ENCODE data around the gene RESP18.

DNA sequence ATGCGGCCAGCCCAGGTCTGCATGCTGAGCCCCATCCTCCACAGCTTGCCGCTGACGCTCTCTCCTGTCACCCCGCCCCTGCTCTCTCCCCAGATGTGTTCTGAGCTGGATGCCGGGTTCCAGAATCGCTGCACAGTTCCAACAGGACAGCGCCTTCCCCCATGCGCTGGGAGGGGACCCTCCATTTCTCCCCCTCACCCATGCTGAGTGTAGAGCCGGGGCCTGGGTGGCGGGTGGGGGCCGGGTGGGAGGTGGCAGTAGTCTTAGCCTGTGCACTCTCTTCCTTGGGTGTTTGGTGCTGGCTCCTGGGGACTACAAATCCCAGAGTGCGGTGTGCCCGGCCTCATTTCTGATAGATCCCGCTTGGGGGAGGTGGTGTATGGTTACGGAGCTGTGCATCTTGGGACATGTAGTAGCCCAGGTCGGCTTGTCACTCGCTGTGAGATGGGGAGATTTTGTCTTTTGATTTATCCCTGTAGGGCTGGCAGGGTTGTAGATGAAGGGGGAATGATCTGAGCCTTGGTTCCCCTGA is 46.6 kb downstream of the RESP18 start:
- TF ChIP-seq RFX5 (IDR thresholded peaks at IDR 0.05; ENCODE audit: low read depth, low read length): no peak
- TF ChIP-seq, protein P1, sequence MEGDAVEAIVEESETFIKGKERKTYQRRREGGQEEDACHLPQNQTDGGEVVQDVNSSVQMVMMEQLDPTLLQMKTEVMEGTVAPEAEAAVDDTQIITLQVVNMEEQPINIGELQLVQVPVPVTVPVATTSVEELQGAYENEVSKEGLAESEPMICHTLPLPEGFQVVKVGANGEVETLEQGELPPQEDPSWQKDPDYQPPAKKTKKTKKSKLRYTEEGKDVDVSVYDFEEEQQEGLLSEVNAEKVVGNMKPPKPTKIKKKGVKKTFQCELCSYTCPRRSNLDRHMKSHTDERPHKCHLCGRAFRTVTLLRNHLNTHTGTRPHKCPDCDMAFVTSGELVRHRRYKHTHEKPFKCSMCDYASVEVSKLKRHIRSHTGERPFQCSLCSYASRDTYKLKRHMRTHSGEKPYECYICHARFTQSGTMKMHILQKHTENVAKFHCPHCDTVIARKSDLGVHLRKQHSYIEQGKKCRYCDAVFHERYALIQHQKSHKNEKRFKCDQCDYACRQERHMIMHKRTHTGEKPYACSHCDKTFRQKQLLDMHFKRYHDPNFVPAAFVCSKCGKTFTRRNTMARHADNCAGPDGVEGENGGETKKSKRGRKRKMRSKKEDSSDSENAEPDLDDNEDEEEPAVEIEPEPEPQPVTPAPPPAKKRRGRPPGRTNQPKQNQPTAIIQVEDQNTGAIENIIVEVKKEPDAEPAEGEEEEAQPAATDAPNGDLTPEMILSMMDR (conservative IDR thresholded peaks at IDR 0.05; ENCODE audit: low read depth, low read length): no peak
- TF ChIP-seq, protein P2, sequence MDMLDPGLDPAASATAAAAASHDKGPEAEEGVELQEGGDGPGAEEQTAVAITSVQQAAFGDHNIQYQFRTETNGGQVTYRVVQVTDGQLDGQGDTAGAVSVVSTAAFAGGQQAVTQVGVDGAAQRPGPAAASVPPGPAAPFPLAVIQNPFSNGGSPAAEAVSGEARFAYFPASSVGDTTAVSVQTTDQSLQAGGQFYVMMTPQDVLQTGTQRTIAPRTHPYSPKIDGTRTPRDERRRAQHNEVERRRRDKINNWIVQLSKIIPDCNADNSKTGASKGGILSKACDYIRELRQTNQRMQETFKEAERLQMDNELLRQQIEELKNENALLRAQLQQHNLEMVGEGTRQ (IDR thresholded peaks at IDR 0.05; ENCODE audit: low read depth, low read length): no peak
- TF ChIP-seq MAFK (IDR thresholded peaks at IDR 0.05; ENCODE audit: low read depth, low read length): no peak
- TF ChIP-seq POLR2A (IDR thresholded peaks at IDR 0.05; ENCODE audit: low read depth, low read length): no peak
- TF ChIP-seq, protein P3, sequence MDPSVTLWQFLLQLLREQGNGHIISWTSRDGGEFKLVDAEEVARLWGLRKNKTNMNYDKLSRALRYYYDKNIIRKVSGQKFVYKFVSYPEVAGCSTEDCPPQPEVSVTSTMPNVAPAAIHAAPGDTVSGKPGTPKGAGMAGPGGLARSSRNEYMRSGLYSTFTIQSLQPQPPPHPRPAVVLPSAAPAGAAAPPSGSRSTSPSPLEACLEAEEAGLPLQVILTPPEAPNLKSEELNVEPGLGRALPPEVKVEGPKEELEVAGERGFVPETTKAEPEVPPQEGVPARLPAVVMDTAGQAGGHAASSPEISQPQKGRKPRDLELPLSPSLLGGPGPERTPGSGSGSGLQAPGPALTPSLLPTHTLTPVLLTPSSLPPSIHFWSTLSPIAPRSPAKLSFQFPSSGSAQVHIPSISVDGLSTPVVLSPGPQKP (IDR thresholded peaks at IDR 0.05; ENCODE audit: borderline replicate concordance, low read depth, low read length): no peak
- no peak for TF ChIP-seq SMC3 (IDR thresholded peaks at IDR 0.05; ENCODE audit: low read depth, low read length)
- TF ChIP-seq NFE2L2 (IDR thresholded peaks at IDR 0.05; ENCODE audit: low read depth, low read length): no peak
- TF ChIP-seq RCOR1 (IDR thresholded peaks at IDR 0.05; ENCODE audit: insufficient replicate concordance, low read length): no peak
- TF ChIP-seq RAD21 (IDR thresholded peaks at IDR 0.05; ENCODE audit: low read length): no peak

All from IMR-90 (cell line).